Measurements from ENCODE around the gene TTLL6. TPM values are rescaled to one million over a fixed set of nuclear protein-coding genes. Genes with fewer than 3 reads are reported as not detected.

Gene TTLL6
- total and polyA plus RNA-seq, 9 of the 15 experiments (the other 6 are each of a cell fraction or from before 2014, with no cell fraction given): 0.05 TPM; not detected in 8

- Histone ChIP-seq H3K4me1 (replicated peaks in 1 of 2; ENCODE audit: control insufficient read depth in 2 of 2, insufficient read depth in 2 of 2, low read length in 2 of 2) (peaks cover 0 to 8% of the 10 kb centered on the region in 2 experiments; a peak in 1 of 5 replicates), H3K4me3 (no peak overlapping the region), H4K20me1 (replicated peaks; ENCODE audit: control insufficient read depth, insufficient read depth, low read length) (0 out of 2 replicates have a peak, but pooled peaks cover 11% of the 10 kb centered on the region), H3K36me3 (ENCODE audit: control insufficient read depth, insufficient read depth, low read length) (no peaks in the 10 kb centered on the region), H3K9ac (ENCODE audit: insufficient read depth in 1 of 2, low read depth in 2 of 2, low read length in 2 of 2) (no peak overlapping the region), H3K9me1 (ENCODE audit: control insufficient read depth, insufficient read depth, low read length) (no peaks in the 10 kb centered on the region), H3K27ac (ENCODE audit: extremely low read depth, low read depth, low read length) (no peak overlapping the region), H3K27me3 (ENCODE audit: control insufficient read depth in 2 of 2, insufficient read depth in 2 of 2, low read length in 2 of 2) (peaks cover 71% of the 10 kb centered on the region in 2 experiments), H2AFZ (ENCODE audit: low read depth, low read length) (no peak overlapping the region), H3K79me2 (ENCODE audit: control insufficient read depth, insufficient read depth, low read length) (no peaks in the 10 kb centered on the region), H3K4me2 (ENCODE audit: insufficient read depth, low read length) (no peak overlapping the region), H3K9me3 (replicated peaks; ENCODE audit: control insufficient read depth, insufficient read depth, low read depth, low read length) (no peaks in the 10 kb centered on the region)
- ChIA-PET POLR2A (interaction anchor here (0.7 kb wide), 1 partner anchor 18 kb away, joined by 3 read pairs; no protein-coding TSS in a partner anchor), CTCF (ENCODE audit: low intra/inter-chr PET ratio) (no interaction called here)
- no peak for DNase-seq (ENCODE audit: extremely low read depth in 1 of 4, low spot score in 3 of 4)
- no peak for FAIRE-seq
- 3% methylated on average over 15 of the region's 21 CpGs for WGBS (ENCODE audit: insufficient coverage, low coverage, missing lambda C conversion rate)
- in situ Hi-C loops (cut with MboI): no loop called here
- intact Hi-C loops (cut with micrococcal nuclease): no loop called here
- no peak for ATAC-seq
- no TSS peak for BruUV-seq (replicated peaks)
- TF ChIP-seq RUNX1 (IDR thresholded peaks at IDR 0.05; ENCODE audit: low read depth): no peak
- no peak for TF ChIP-seq ZBTB8A (IDR thresholded peaks at IDR 0.05; ENCODE audit: partially characterized antibody)
- TF ChIP-seq, protein P1, sequence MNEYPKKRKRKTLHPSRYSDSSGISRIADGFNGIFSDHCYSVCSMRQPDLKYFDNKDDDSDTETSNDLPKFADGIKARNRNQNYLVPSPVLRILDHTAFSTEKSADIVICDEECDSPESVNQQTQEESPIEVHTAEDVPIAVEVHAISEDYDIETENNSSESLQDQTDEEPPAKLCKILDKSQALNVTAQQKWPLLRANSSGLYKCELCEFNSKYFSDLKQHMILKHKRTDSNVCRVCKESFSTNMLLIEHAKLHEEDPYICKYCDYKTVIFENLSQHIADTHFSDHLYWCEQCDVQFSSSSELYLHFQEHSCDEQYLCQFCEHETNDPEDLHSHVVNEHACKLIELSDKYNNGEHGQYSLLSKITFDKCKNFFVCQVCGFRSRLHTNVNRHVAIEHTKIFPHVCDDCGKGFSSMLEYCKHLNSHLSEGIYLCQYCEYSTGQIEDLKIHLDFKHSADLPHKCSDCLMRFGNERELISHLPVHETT (CRISPR knock-in tag; conservative IDR thresholded peaks at IDR 0.05 in 1 of 2, IDR thresholded peaks at IDR 0.05 in 1 of 2): no peak
- TF ChIP-seq, protein P2, sequence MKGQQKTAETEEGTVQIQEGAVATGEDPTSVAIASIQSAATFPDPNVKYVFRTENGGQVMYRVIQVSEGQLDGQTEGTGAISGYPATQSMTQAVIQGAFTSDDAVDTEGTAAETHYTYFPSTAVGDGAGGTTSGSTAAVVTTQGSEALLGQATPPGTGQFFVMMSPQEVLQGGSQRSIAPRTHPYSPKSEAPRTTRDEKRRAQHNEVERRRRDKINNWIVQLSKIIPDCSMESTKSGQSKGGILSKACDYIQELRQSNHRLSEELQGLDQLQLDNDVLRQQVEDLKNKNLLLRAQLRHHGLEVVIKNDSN (CRISPR knock-in tag; IDR thresholded peaks at IDR 0.05): no peak
- no peak for TF ChIP-seq RBM22 (IDR thresholded peaks at IDR 0.05; ENCODE audit: low read depth, low read length, poor library complexity, severe bottlenecking)
- TF ChIP-seq PATZ1 (CRISPR knock-in tag; IDR thresholded peaks at IDR 0.05; ENCODE audit: borderline replicate concordance): no peak
- TF ChIP-seq ETV1 (tag; conservative IDR thresholded peaks at IDR 0.05; ENCODE audit: low read depth): no peak
- TF ChIP-seq MITF (IDR thresholded peaks at IDR 0.05): no peak
- no peak for TF ChIP-seq ZBTB1 (CRISPR knock-in tag; IDR thresholded peaks at IDR 0.05; ENCODE audit: borderline replicate concordance, low read depth)
- TF ChIP-seq, protein P3, sequence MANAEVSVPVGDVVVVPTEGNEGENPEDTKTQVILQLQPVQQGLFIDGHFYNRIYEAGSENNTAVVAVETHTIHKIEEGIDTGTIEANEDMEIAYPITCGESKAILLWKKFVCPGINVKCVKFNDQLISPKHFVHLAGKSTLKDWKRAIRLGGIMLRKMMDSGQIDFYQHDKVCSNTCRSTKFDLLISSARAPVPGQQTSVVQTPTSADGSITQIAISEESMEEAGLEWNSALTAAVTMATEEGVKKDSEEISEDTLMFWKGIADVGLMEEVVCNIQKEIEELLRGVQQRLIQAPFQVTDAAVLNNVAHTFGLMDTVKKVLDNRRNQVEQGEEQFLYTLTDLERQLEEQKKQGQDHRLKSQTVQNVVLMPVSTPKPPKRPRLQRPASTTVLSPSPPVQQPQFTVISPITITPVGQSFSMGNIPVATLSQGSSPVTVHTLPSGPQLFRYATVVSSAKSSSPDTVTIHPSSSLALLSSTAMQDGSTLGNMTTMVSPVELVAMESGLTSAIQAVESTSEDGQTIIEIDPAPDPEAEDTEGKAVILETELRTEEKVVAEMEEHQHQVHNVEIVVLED (CRISPR knock-in tag; IDR thresholded peaks at IDR 0.05): no peak
- TF ChIP-seq NR2C2 (CRISPR knock-in tag; IDR thresholded peaks at IDR 0.05): no peak
- TF ChIP-seq NR2C2 (tag; IDR thresholded peaks at IDR 0.05): no peak
- TF ChIP-seq SMARCA5 (IDR thresholded peaks at IDR 0.05): no peak
- TF ChIP-seq SRSF3 (IDR thresholded peaks at IDR 0.05; ENCODE audit: insufficient read depth, low read length): no peak
- TF ChIP-seq ERF (CRISPR knock-in tag; IDR thresholded peaks at IDR 0.05): no peak
Measured at GRCh38 chr17:48746916-48747444, 70.0 kb downstream of the TTLL6 start.
